Measurements from ENCODE around the gene RPTOR.

GRCh38 chr17:80630560-80631120 is 86.0 kb downstream of the RPTOR start:
- TF ChIP-seq EZH2 (IDR thresholded peaks at IDR 0.05) (no peak), POLR2AphosphoS5 (IDR thresholded peaks at IDR 0.05; ENCODE audit: borderline replicate concordance, low read depth, low read length) (no peak), FOXP2 (optimal IDR thresholded peaks at IDR 0.05; ENCODE audit: control extremely low read depth, extremely low read length, insufficient read depth) (no peak)
